ENCODE data around the gene DSTYK.
"Not testable (repeated sequence)": the region's sequence is repeated elsewhere in the genome, so short reads cannot be mapped to it uniquely, and the experiment has no call there.

Gene DSTYK

DNA sequence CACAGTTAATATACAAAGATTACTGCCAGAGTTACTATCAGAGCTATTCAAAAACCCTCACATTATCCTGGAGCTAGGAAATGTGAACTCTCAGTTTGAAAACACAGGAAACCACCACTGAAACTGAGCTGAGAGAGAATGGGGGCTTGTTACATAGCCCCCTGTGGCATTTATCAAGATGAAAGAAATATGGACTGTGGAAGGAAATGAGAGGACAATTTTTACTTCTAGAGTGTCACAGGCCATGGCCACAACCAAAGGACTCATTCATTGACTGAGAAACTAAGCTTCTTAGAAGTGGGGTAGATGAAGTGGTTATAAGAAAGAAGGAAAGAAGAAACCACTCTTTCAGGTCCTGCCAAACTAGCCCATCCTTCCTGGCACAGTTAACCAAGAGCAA is 25.3 kb downstream of the DSTYK start:
- H3F3A ChIP-seq (ENCODE audit: low read depth): peaks cover 2% of the 10 kb centered on the region; the same call in 1 of the 2 replicates
- H3K4me2 ChIP-seq (ENCODE audit: low read depth, low read length, poor library complexity, severe bottlenecking): peak overlapping the region; percentile 32
- peaks cover 23% of the 10 kb centered on the region for H3K4me1 ChIP-seq (ENCODE audit: insufficient read depth, low read length, poor library complexity, severe bottlenecking)
- no peak overlapping the region for H3K9ac ChIP-seq (ENCODE audit: low read depth, low read length, poor library complexity, severe bottlenecking)
- H2AFZ ChIP-seq (ENCODE audit: low read length): no peak overlapping the region
- peaks cover 26% of the 10 kb centered on the region; the same call in 1 of the 2 replicates for H3K36me3 ChIP-seq (ENCODE audit: insufficient read depth, low read length)
- no peaks in the 10 kb centered on the region for H3K9me3 ChIP-seq (ENCODE audit: insufficient read depth, low read depth, low read length)
- no peaks in the 10 kb centered on the region for H3K27me3 ChIP-seq (ENCODE audit: insufficient read depth, low read length, poor library complexity, severe bottlenecking)
- TF ChIP-seq EZH2phosphoT487 (IDR thresholded peaks at IDR 0.05; ENCODE audit: borderline replicate concordance) (no peak), CTCF (conservative IDR thresholded peaks at IDR 0.05; ENCODE audit: low read length) (no peak)
- no peak overlapping the region for H3K4me3 ChIP-seq (ENCODE audit: low read length, poor library complexity, severe bottlenecking)
- H3K79me2 ChIP-seq (ENCODE audit: insufficient read depth, low read length): peaks cover 20% of the 10 kb centered on the region; the same call in 1 of the 2 replicates
- no peaks in the 10 kb centered on the region for H3K9me2 ChIP-seq (replicated peaks; ENCODE audit: low read depth, low read length)
- peaks cover 14% of the 10 kb centered on the region for H4K20me1 ChIP-seq (ENCODE audit: insufficient read depth, low read length, poor library complexity, severe bottlenecking)

- no peaks in the 10 kb centered on the region for H3K9me3 ChIP-seq (ENCODE audit: insufficient read depth, low read depth, low read length)
- TF ChIP-seq CTCF (conservative IDR thresholded peaks at IDR 0.05; ENCODE audit: low read length): no peak
- no peak for TF ChIP-seq EZH2phosphoT487 (IDR thresholded peaks at IDR 0.05; ENCODE audit: borderline replicate concordance)
- peaks cover 14% of the 10 kb centered on the region for H4K20me1 ChIP-seq (ENCODE audit: insufficient read depth, low read length, poor library complexity, severe bottlenecking)
- no peaks in the 10 kb centered on the region for H3K27me3 ChIP-seq (ENCODE audit: insufficient read depth, low read length, poor library complexity, severe bottlenecking)
- peaks cover 32% of the 10 kb centered on the region; the same call in 1 of the 2 replicates for H3K36me3 ChIP-seq (ENCODE audit: insufficient read depth, low read length)
- peaks cover 2% of the 10 kb centered on the region; the same call in 1 of the 2 replicates for H3F3A ChIP-seq (ENCODE audit: low read depth)
- no peak overlapping the region for H3K9ac ChIP-seq (ENCODE audit: low read depth, low read length, poor library complexity, severe bottlenecking)
- no peak overlapping the region for H3K4me3 ChIP-seq (ENCODE audit: low read length, poor library complexity, severe bottlenecking)
- H2AFZ ChIP-seq (ENCODE audit: low read length): no peak overlapping the region
- H3K9me2 ChIP-seq (replicated peaks; ENCODE audit: low read depth, low read length): no peaks in the 10 kb centered on the region
- peak overlapping the region; percentile 1 for H3K4me2 ChIP-seq (ENCODE audit: low read depth, low read length, poor library complexity, severe bottlenecking)
- H3K4me1 ChIP-seq (ENCODE audit: insufficient read depth, low read length, poor library complexity, severe bottlenecking): peaks cover 23% of the 10 kb centered on the region
- peaks cover 6% of the 10 kb centered on the region; the same call in 1 of the 2 replicates for H3K79me2 ChIP-seq (ENCODE audit: insufficient read depth, low read length)
Observed at GRCh38 chr1:205183676-205184335, 27.7 kb downstream of the DSTYK start.

DNA sequence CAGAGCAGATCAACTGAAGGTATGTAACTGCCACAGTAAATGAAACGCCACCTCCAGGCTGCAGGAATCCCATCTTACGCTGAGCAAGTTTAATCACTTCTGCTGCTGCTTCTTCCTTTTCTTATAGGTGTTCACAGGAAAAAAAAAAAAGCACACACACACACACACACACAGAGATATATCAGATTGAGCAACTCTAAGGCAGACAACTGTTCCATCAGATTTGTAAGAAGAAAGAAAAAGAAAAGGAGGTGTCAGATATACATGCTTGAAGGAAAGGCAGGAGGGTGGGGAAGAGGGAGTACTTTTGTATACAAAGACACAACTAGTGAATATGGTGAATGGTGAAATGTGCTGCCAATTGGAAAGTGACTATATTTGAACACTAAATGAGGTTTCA is 28.6 kb downstream of the DSTYK start:
- peaks cover 4% of the 10 kb centered on the region; the same call in 1 of the 2 replicates for H3K79me2 ChIP-seq (ENCODE audit: insufficient read depth, low read length)

DNA sequence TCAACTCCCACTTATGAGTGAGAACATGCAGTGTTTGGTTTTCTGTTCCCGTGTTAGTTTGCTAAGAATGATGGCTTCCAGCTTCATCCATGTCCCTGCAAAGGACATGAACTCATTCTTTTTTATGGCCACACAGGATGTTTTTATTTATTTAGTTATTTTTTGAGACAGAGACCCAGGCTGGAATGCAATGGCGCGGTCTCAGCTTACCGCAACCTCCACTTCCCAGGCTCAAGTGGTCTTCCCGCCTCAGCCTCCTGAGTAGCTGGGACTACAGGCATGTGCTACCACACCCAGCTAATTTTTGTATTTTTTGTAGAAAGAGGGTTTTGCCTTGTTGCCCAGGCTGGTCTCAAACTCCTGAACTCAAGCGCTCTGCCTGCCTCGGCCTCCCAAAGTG is 31.2 kb downstream of the DSTYK start:
- H3F3A ChIP-seq (ENCODE audit: low read depth); H3K9me3 ChIP-seq (ENCODE audit: insufficient read depth, low read depth, low read length); H3K79me2 ChIP-seq (ENCODE audit: insufficient read depth, low read length); H3K9ac ChIP-seq (ENCODE audit: low read depth, low read length, poor library complexity, severe bottlenecking); H2AFZ ChIP-seq (ENCODE audit: low read length); H4K20me1 ChIP-seq (ENCODE audit: insufficient read depth, low read length, poor library complexity, severe bottlenecking); H3K4me2 ChIP-seq (ENCODE audit: low read depth, low read length, poor library complexity, severe bottlenecking); H3K9me2 ChIP-seq (replicated peaks; ENCODE audit: low read depth, low read length); H3K4me3 ChIP-seq (ENCODE audit: low read length, poor library complexity, severe bottlenecking); H3K27me3 ChIP-seq (ENCODE audit: insufficient read depth, low read length, poor library complexity, severe bottlenecking): not testable (repeated sequence)
- Histone ChIP-seq H3K36me3 (ENCODE audit: insufficient read depth, low read length) (peaks cover 33% of the 10 kb centered on the region; the same call in 1 of the 2 replicates), H3K4me1 (ENCODE audit: insufficient read depth, low read length, poor library complexity, severe bottlenecking) (peaks cover 15% of the 10 kb centered on the region)

More for the DNA sequence above, 28.6 kb downstream of the DSTYK start:
- Histone ChIP-seq H3K36me3 (ENCODE audit: insufficient read depth, low read length) (peaks cover 37% of the 10 kb centered on the region; the same call in 1 of the 2 replicates), H3K4me1 (ENCODE audit: insufficient read depth, low read length, poor library complexity, severe bottlenecking) (peaks cover 23% of the 10 kb centered on the region), H3K9me3 (ENCODE audit: insufficient read depth, low read depth, low read length) (no peaks in the 10 kb centered on the region), H3K9ac (ENCODE audit: low read depth, low read length, poor library complexity, severe bottlenecking) (no peak overlapping the region), H3K27me3 (ENCODE audit: insufficient read depth, low read length, poor library complexity, severe bottlenecking) (no peaks in the 10 kb centered on the region), H3K4me2 (ENCODE audit: low read depth, low read length, poor library complexity, severe bottlenecking) (no peak overlapping the region), H4K20me1 (ENCODE audit: insufficient read depth, low read length, poor library complexity, severe bottlenecking) (peaks cover 13% of the 10 kb centered on the region), H3F3A (ENCODE audit: low read depth) (peaks cover 2% of the 10 kb centered on the region; the same call in 1 of the 2 replicates), H2AFZ (ENCODE audit: low read length) (no peak overlapping the region), H3K9me2 (replicated peaks; ENCODE audit: low read depth, low read length) (no peaks in the 10 kb centered on the region), H3K4me3 (ENCODE audit: low read length, poor library complexity, severe bottlenecking) (no peak overlapping the region)
- TF ChIP-seq EZH2phosphoT487 (IDR thresholded peaks at IDR 0.05; ENCODE audit: borderline replicate concordance): no peak
- no peak for TF ChIP-seq CTCF (conservative IDR thresholded peaks at IDR 0.05; ENCODE audit: low read length)
